Endothelial cell of hepatic sinusoid (primary cell): ENCODE data around the gene PNPLA6.
"Not testable (repeated sequence)": the region's sequence is repeated elsewhere in the genome, so short reads cannot be mapped to it uniquely, and the experiment has no call there.

Experiments
- in situ Hi-C: cut with HindIII; loops from 2 replicates; pipeline ENCODE4 v1.10.0; 2017; ENCODE audit warnings: low sequenced_read_pairs

The PNPLA6 gene

GRCh38 chr19:7529610-7530490 lies 5.7 kb upstream of the PNPLA6 start:
- in situ Hi-C loops, result no loop called here

DNA sequence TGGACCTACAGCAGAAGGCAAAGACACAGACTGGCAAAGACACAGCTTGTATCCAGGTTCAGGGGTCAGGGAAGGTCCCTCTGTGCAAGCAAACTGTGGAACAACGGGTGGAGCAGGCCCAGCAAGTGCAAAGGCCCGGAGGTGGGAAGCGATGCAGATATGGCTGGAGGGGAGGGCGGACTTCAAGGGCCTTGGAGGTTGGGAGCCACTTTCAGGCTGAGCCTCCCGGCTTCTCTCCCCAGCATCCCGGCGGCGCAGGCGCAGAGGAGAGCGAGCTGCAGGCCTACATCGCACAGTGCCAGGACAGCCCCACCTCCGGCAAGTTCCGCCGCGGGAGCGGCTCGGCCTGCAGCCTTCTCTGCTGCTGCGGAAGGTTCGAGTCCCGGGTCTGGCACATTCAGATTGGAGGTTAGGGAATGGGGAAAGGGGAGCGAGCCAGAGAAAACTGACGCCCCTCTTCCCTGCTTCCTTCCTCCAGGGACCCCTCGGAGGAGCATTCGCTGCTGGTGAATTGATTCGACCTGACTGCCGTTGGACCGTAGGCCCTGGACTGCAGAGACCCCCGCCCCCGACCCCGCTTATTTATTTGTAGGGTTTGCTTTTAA lies 2.1 kb upstream of the PNPLA6 start:
- in situ Hi-C loops, result no loop called here

- in situ Hi-C loops, result no loop called here
These were observed 1.5 kb upstream of the PNPLA6 start for GRCh38 chr19:7533925-7534480.

GRCh38 chr19:7534531-7535046 lies 928 bp upstream of the PNPLA6 start:
- in situ Hi-C loops, result no loop called here

- in situ Hi-C loops, result no loop called here
These were observed 630 bp downstream of the PNPLA6 start for GRCh38 chr19:7535998-7536695.

GRCh38 chr19:7538990-7539389 lies 3.5 kb downstream of the PNPLA6 start:
- in situ Hi-C loops, result not testable (repeated sequence)

DNA sequence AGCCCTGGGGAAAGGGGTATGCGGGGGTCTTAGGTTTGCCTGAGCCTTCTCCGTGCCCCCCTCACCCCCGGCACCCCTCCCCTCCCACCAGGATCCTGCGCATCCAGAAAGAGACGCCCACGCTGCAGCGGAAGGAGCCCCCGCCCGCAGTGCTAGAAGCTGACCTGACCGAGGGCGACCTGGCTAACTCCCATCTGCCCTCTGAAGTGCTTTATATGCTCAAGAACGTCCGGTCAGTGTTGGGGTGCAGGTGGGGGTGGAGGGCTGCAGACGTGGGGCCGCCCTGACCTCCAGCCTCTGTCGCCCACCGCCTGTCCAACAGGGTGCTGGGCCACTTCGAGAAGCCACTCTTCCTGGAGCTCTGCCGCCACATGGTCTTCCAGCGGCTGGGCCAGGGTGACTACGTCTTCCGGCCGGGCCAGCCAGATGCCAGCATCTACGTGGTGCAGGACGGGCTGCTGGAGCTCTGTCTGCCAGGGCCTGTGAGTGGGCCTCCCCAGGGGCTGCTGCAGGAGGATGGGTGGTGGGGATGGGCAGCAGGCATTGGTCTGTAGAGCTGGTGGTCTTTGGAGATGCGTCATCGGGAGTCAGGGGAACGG lies 4.4 kb downstream of the PNPLA6 start:
- in situ Hi-C loops, result no loop called here

GRCh38 chr19:7540761-7541474 lies 5.4 kb downstream of the PNPLA6 start:
- in situ Hi-C loops, result no loop called here

DNA sequence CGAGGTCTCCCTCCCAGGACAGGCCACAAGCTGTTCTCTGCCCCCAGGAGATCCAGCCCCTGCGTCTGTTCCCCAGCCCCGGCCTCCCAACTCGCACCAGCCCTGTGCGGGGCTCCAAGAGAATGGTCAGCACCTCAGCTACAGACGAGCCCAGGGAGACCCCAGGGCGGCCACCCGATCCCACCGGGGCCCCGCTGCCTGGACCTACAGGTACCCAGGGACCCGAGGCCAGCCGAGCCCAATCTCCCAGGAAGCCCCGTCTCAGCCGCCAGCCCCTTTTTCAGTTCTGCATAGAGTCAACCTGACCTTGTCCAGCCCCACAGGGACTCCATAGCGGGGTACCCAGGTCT lies 5.9 kb downstream of the PNPLA6 start:
- in situ Hi-C loops, result no loop called here

DNA sequence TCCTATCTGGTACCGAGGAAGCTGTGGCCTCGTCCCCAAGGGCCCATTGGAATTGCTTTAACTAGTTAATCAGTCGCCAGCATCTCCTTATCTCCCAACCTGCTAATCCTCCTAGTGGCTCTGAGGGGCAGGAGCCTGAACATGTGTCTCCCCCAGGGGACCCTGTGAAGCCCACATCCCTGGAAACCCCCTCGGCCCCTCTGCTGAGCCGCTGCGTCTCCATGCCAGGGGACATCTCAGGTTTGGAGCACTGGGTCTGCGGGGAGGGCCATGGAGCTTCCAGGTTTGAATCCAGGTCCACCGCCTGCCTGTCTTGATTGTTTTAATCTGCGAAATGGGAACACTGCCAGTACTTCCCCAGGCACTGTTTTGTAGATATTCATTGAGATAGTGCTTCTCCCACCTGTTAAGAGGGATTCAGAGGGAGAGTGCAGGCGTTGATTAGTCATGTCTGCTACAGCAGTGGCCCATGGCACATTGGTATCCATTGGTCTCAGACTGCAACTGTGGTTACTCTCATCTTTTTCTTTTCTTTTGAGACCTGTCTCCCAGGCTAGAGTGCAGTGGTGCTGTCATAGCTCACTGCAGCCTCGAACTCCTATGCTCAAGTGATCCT lies 6.4 kb downstream of the PNPLA6 start:
- in situ Hi-C loops, result no loop called here

- in situ Hi-C loops, result no loop called here
These were observed 7.2 kb downstream of the PNPLA6 start for GRCh38 chr19:7542556-7543348.

GRCh38 chr19:7544626-7545025 lies 9.1 kb downstream of the PNPLA6 start:
- in situ Hi-C loops, result no loop called here

- in situ Hi-C loops, result no loop called here
These were observed 9.8 kb downstream of the PNPLA6 start for GRCh38 chr19:7545300-7545699.

GRCh38 chr19:7545904-7546303 lies 10.4 kb downstream of the PNPLA6 start:
- in situ Hi-C loops, result no loop called here

DNA sequence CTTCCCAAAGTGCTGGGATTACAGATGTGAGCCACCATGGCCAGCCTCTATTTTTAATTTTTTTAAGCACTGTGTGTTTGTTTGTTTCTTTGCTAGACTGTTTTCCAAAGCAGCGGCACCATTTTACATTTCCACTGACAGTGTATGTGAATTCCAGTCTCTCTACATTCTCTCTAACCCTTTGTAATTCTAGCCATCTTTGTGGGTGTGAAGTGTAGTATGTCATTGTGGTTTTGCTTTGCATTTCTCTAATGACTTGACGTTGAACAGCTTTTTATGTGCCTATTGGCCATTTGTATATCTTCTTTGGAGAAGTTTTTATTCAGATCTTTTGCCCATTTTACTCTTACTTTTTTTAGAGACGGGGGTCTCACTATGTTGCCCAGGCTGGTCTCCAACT lies 11.6 kb downstream of the PNPLA6 start:
- in situ Hi-C loops, result no loop called here

- in situ Hi-C loops, result no loop called here
These were observed 14.1 kb downstream of the PNPLA6 start for GRCh38 chr19:7549429-7550148.

GRCh38 chr19:7550169-7550770 lies 14.8 kb downstream of the PNPLA6 start:
- in situ Hi-C loops, result no loop called here
